Right lobe of liver (tissue), 6 donors: Measurements from ENCODE around the gene TK1. TPM values are rescaled to one million over a fixed set of nuclear protein-coding genes. Genes with fewer than 3 reads are reported as not detected.

Experiments
- ATAC-seq, 4 donors: fragments of 200-7000 bp; cut with Tn5 transposase; one replicate each; pipeline ENCODE4 v1.9.1; 2020; ENCODE audit warnings: mild to moderate bottlenecking in 4 of 4, moderate library complexity in 4 of 4
- DNase-seq, 3 donors: peaks; one replicate each; pipeline ENCODE4 v3.0.0-alpha.2; 2020
- H3K27ac ChIP-seq, 3 donors: fragments of 200-600 bp; one replicate each; pipeline ENCODE4 v1.8.0; 2022
- H3K27me3 ChIP-seq, 2 donors: fragments of 200-600 bp; one replicate each; pipeline ENCODE4 v1.8.0; 2022
- H3K36me3 ChIP-seq, 4 donors: fragments of 200-600 bp; sonication (generic) in 1 of 4; one replicate each; pipeline versions ENCODE4 v1.5.1 to v1.8.0; 2017 to 2022; ENCODE audit warnings: control low read depth in 1 of 4
- H3K4me1 ChIP-seq, 4 donors: fragments of 200-600 bp; sonication (generic) in 1 of 4; one replicate each; pipeline versions ENCODE4 v1.5.1 to v1.8.0; 2017 to 2022; ENCODE audit warnings: control low read depth in 1 of 4
- H3K4me3 ChIP-seq, 3 donors: fragments of 200-600 bp; one replicate each; pipeline ENCODE4 v1.8.0; 2022
- H3K9me3 ChIP-seq, 4 donors: fragments of 200-600 bp; sonication (generic) in 1 of 4; one replicate each; pipeline versions ENCODE4 v1.5.1 to v1.8.0; 2017 to 2022; ENCODE audit warnings: control low read depth in 1 of 4
- CTCF ChIP-seq, 4 donors: fragments of 200-600 bp in 3 of 4; fragments of 450-650 bp in 1 of 4; IDR thresholded peaks; one replicate each; pipeline versions ENCODE4 v1.5.1 to v1.8.0; 2016 to 2022; ENCODE audit warnings: antibody characterized with exemption in 4 of 4, mild to moderate bottlenecking in 2 of 4
- POLR2A ChIP-seq: fragments of 450-650 bp; IDR thresholded peaks from one replicate; pipeline ENCODE4 v1.6.1; 2017; ENCODE audit warnings: antibody characterized with exemption, mild to moderate bottlenecking
- WGBS: methylation state at CpG from one replicate; pipeline ENCODE4 v1.1.6; 2018; ENCODE audit warnings: low coverage, low lambda C conversion rate; ENCODE audit not compliant: insufficient coverage; ENCODE audit errors: missing lambda C conversion rate; 5-methylcytosine and 5-hydroxymethylcytosine counted together
- intact Hi-C, 2 donors: fragments of 100-400 bp; cut with DNase I; formaldehyde crosslinking; loops; one replicate each; pipeline versions ENCODE4 v1.11.2 to v1.14.1; 2022
- total RNA-seq, 6 experiments: library from RNA; depleted of rRNA in 2 of 6; stranded (reverse); fragments of >200 nt in 2 of 6; fragmentation: NEBNext Ultra II Directional in 3 of 6; extraction: Animal tissue kit (Norgen Biotek cat#: 25700) in 3 of 6; gene quantifications; one replicate each; pipeline versions ENCODE4 v1.1.0 to v1.2.4, GENCODE V29; 2016 to 2023
- donor health status: DM: no; HTN: yes; CAD: no.
- donor health status: DM: no; HTN: no; CAD: no.
- donor health status: DM: no; HTN: no; CAD: no.
- donor health status: DM: no; HTN: yes; CAD: no.
- donor health status: DM: no; HTN: yes; CAD: no.

Gene TK1
- total RNA-seq, 6 experiments from 2014 or later = 2.1 to 8.3 (median 4.7) TPM

GRCh38 chr17:78130090-78130436 is 56.8 kb downstream of the TK1 start:
- no peak for TF ChIP-seq CTCF (IDR thresholded peaks at IDR 0.05)
- TF ChIP-seq POLR2A = no peak
- Histone ChIP-seq H3K4me3 (peak overlapping the region in 1 of 3 donors; percentile 40), H3K9me3 (no peaks in the 10 kb centered on the region), H3K27me3 (no peaks in the 10 kb centered on the region), H3K4me1 (peaks cover 0 to 25% (median 2%) of the 10 kb centered on the region in 4 donors), H3K27ac (peak overlapping the region in 1 of 3 donors; percentile 47), H3K36me3 (no peaks in the 10 kb centered on the region)
- WGBS = 17% methylated on average over 1 of the region's 5 CpGs
- ATAC-seq = no peak
- intact Hi-C loops = no loop called here
- DNase-seq = no peak

GRCh38 chr17:78129351-78130089 is 57.3 kb downstream of the TK1 start:
- no peak overlapping the region for H3K4me3 ChIP-seq
- no peaks in the 10 kb centered on the region for H3K27me3 ChIP-seq
- H3K4me1 ChIP-seq = peaks cover 0 to 25% (median 2%) of the 10 kb centered on the region in 4 donors
- no peaks in the 10 kb centered on the region for H3K9me3 ChIP-seq
- TF ChIP-seq CTCF (IDR thresholded peaks at IDR 0.05) (no peak), POLR2A (no peak)
- DNase-seq (peak in 2 of 3 donors; percentile 13 to 57), ATAC-seq (no peak)
- 77% methylated on average over 2 of the region's 4 CpGs for WGBS
- no peaks in the 10 kb centered on the region for H3K36me3 ChIP-seq
- intact Hi-C loops = no loop called here
- peak overlapping the region in 1 of 3 donors; percentile 80 for H3K27ac ChIP-seq

GRCh38 chr17:78128551-78129350 is 58.1 kb downstream of the TK1 start, which contains the start of gene TMC6:
Gene TMC6 (minus strand): TSS chr17:78128755. CDS start chr17:78126832, 1,923 bp downstream.
- H3K36me3 ChIP-seq = no peaks in the 10 kb centered on the region
- peak within 1 kb of the TSS; percentile 69 to 80 (median 77) for H3K27ac ChIP-seq
- no peaks in the 10 kb centered on the region for H3K27me3 ChIP-seq
- no peaks in the 10 kb centered on the region for H3K9me3 ChIP-seq
- H3K4me1 ChIP-seq = peaks cover 0 to 25% (median 2%) of the 10 kb centered on the region in 4 donors
- DNase-seq (peak in 1 of 3 donors; percentile 66), ATAC-seq (peak; percentile 11 to 39 (median 26))
- intact Hi-C loops = no loop called here
- WGBS = 3% methylated on average over 7 of the region's 54 CpGs
- H3K4me3 ChIP-seq = peak within 1 kb of the TSS; percentile 58 to 76 (median 60)
- TF ChIP-seq POLR2A (peak; percentile 54), CTCF (IDR thresholded peaks at IDR 0.05) (no peak)

GRCh38 chr17:78127888-78128550 is 58.8 kb downstream of the TK1 start:
- Histone ChIP-seq H3K9me3 (no peaks in the 10 kb centered on the region), H3K4me3 (peak overlapping the region; percentile 58 to 76 (median 60)), H3K27me3 (no peaks in the 10 kb centered on the region), H3K36me3 (no peaks in the 10 kb centered on the region), H3K4me1 (peaks cover 0 to 25% (median 2%) of the 10 kb centered on the region in 4 donors), H3K27ac (peak overlapping the region; percentile 69 to 80 (median 77))
- 4% methylated on average over 5 of the region's 39 CpGs for WGBS
- TF ChIP-seq CTCF (IDR thresholded peaks at IDR 0.05) (no peak), POLR2A (no peak)
- intact Hi-C loops = no loop called here
- DNase-seq (peak in 2 of 3 donors; percentile 65 to 66), ATAC-seq (peak; percentile 19 to 30 (median 25))
